Smooth muscle cell (in vitro differentiated cells): ENCODE results near the gene RDM1. TPM values are rescaled to one million over a fixed set of nuclear protein-coding genes. Genes with fewer than 3 reads are reported as not detected.
"Not testable (repeated sequence)": the region's sequence is repeated elsewhere in the genome, so short reads cannot be mapped to it uniquely, and the experiment has no call there.

Experiments used
- DNase-seq: peaks from one replicate; lab custom pipeline; 2025; ENCODE audit not compliant: unreplicated experiment; lab: John Stamatoyannopoulos, UW
- H2AFZ ChIP-seq: fragments of 200-600 bp; sonication (generic); 2 replicates; pipeline ENCODE4 v1.6.0; 2016; ENCODE audit warnings: antibody characterized with exemption, low read depth, mild to moderate bottlenecking
- H3F3A ChIP-seq: fragments of 200-600 bp; sonication (generic); 2 replicates; pipeline ENCODE4 v1.6.0; 2017; ENCODE audit warnings: antibody characterized with exemption, low read depth
- H3K27ac ChIP-seq: fragments of 200-600 bp; sonication (generic); 2 replicates; pipeline ENCODE4 v1.5.1; 2016; ENCODE audit warnings: low read depth, mild to moderate bottlenecking
- H3K27me3 ChIP-seq: fragments of 200-600 bp; sonication (generic); 2 replicates; pipeline ENCODE4 v1.6.1; 2016; ENCODE audit warnings: low read depth, mild to moderate bottlenecking
- H3K36me3 ChIP-seq: fragments of 200-600 bp; sonication (generic); 2 replicates; pipeline ENCODE4 v1.5.1; 2016; ENCODE audit warnings: low read depth
- H3K4me1 ChIP-seq: fragments of 200-600 bp; sonication (generic); 2 replicates; pipeline ENCODE4 v1.5.1; 2016; ENCODE audit warnings: low read depth
- H3K4me2 ChIP-seq: fragments of 200-600 bp; sonication (generic); 2 replicates; pipeline ENCODE4 v1.6.0; 2016; ENCODE audit warnings: mild to moderate bottlenecking
- H3K4me3 ChIP-seq: fragments of 200-600 bp; sonication (generic); 2 replicates; pipeline ENCODE4 v1.5.1; 2016; ENCODE audit warnings: mild to moderate bottlenecking
- H3K79me2 ChIP-seq: fragments of 200-600 bp; sonication (generic); 2 replicates; pipeline ENCODE4 v1.6.0; 2016; ENCODE audit warnings: low read depth, mild to moderate bottlenecking
- H3K9ac ChIP-seq: fragments of 200-600 bp; sonication (generic); 2 replicates; pipeline ENCODE4 v1.6.0; 2016; ENCODE audit warnings: low read depth
- H3K9me3 ChIP-seq: fragments of 200-600 bp; sonication (generic); replicated peaks from 2 replicates; pipeline ENCODE4 v1.5.1; 2016; ENCODE audit warnings: low read depth
- H4K20me1 ChIP-seq: fragments of 200-600 bp; sonication (generic); 2 replicates; pipeline ENCODE4 v1.6.0; 2016; ENCODE audit warnings: low read depth
- CTCF ChIP-seq: fragments of 200-600 bp; sonication (generic); IDR thresholded peaks from 2 replicates; pipeline ENCODE4 v1.5.1; 2017; ENCODE audit warnings: borderline replicate concordance, mild to moderate bottlenecking, antibody characterized with exemption; ENCODE audit not compliant: insufficient read depth, poor library complexity, severe bottlenecking
- WGBS: methylation state at CpG from one replicate; pipeline ENCODE4 v1.1.7; 2016; ENCODE audit warnings: low lambda C conversion rate; 5-methylcytosine and 5-hydroxymethylcytosine counted together
- polyA plus RNA-seq: library from polyadenylated mRNA; unstranded; fragments of >200 nt; fragmentation: Nextera tagmentation; extraction: Ambion mirVana; gene quantifications from 2 replicates; pipeline ENCODE4 v1.2.1, GENCODE V29; 2016
- total RNA-seq: library from RNA; depleted of rRNA; stranded (reverse); fragments of >200 nt; gene quantifications from 2 replicates; pipeline ENCODE4 v1.2.3, GENCODE V29; 2014

Gene RDM1
- total and polyA plus RNA-seq, 2 experiments from 2014 or later, result 0.43 TPM; not detected in 1

GRCh38 chr17:35898283-35899070 lies 32.1 kb downstream of the RDM1 start:
- Histone ChIP-seq H3K36me3 (no peaks in the 10 kb centered on the region), H3F3A (peaks cover 8% of the 10 kb centered on the region), H3K4me3 (no peak overlapping the region), H2AFZ (no peak overlapping the region), H3K4me1 (no peaks in the 10 kb centered on the region), H3K9me3 (no peaks in the 10 kb centered on the region), H3K4me2 (peak overlapping the region; percentile 20), H4K20me1 (no peaks in the 10 kb centered on the region), H3K9ac (no peak overlapping the region), H3K27me3 (no peaks in the 10 kb centered on the region), H3K27ac (peak overlapping the region; percentile 32), H3K79me2 (no peaks in the 10 kb centered on the region)
- TF ChIP-seq CTCF, result no peak
- 66% methylated on average over 6 of the region's 6 CpGs for WGBS
- no peak for DNase-seq

- not testable (repeated sequence) for H2AFZ ChIP-seq, H3K9ac ChIP-seq, H3K79me2 ChIP-seq, H3K36me3 ChIP-seq, H3K4me3 ChIP-seq, DNase-seq, H3F3A ChIP-seq, H3K9me3 ChIP-seq, H4K20me1 ChIP-seq, H3K4me1 ChIP-seq, H3K27me3 ChIP-seq
- H3K4me2 ChIP-seq, result peak overlapping the region; percentile 20
- H3K27ac ChIP-seq, result peak overlapping the region; percentile 32
- 96% methylated on average over 6 of the region's 7 CpGs for WGBS
Measured at GRCh38 chr17:35897772-35898171, 32.8 kb downstream of the RDM1 start.

GRCh38 chr17:35895636-35896587 lies 34.7 kb downstream of the RDM1 start:
- Histone ChIP-seq H3K79me2 (no peaks in the 10 kb centered on the region), H3K27me3 (no peaks in the 10 kb centered on the region), H3K4me2 (no peak overlapping the region), H3K4me1 (peaks cover 7% of the 10 kb centered on the region), H4K20me1 (no peaks in the 10 kb centered on the region), H3F3A (peaks cover 7% of the 10 kb centered on the region), H3K4me3 (no peak overlapping the region), H2AFZ (no peak overlapping the region), H3K9me3 (no peaks in the 10 kb centered on the region), H3K27ac (peak overlapping the region; percentile 60), H3K9ac (peak overlapping the region; percentile 14), H3K36me3 (no peaks in the 10 kb centered on the region)
- 70% methylated on average over 14 of the region's 14 CpGs for WGBS
- no peak for DNase-seq
- no peak for TF ChIP-seq CTCF

GRCh38 chr17:35894206-35894605 lies 36.4 kb downstream of the RDM1 start:
- Histone ChIP-seq H3K27me3 (no peaks in the 10 kb centered on the region), H3F3A (peaks cover 10% of the 10 kb centered on the region), H3K27ac (no peak overlapping the region), H3K9ac (no peak overlapping the region), H3K9me3 (no peaks in the 10 kb centered on the region), H3K36me3 (no peaks in the 10 kb centered on the region), H2AFZ (no peak overlapping the region), H3K4me3 (no peak overlapping the region), H3K79me2 (no peaks in the 10 kb centered on the region), H3K4me2 (no peak overlapping the region), H4K20me1 (no peaks in the 10 kb centered on the region), H3K4me1 (peaks cover 15% of the 10 kb centered on the region)
- DNase-seq, result no peak
- WGBS, result 87% methylated on average over 7 of the region's 7 CpGs
- TF ChIP-seq CTCF, result no peak
